ENCODE data around the gene GAB4.

GAB4 gene

GRCh38 chr22:16965083-16965482 is 42.9 kb downstream of the GAB4 start:
- no peak for DNase-seq (ENCODE audit: low read depth)
- TF ChIP-seq, protein P1, sequence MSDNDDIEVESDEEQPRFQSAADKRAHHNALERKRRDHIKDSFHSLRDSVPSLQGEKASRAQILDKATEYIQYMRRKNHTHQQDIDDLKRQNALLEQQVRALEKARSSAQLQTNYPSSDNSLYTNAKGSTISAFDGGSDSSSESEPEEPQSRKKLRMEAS (IDR thresholded peaks at IDR 0.05; ENCODE audit: low read depth, low read length) = no peak
- TF ChIP-seq, protein P2, sequence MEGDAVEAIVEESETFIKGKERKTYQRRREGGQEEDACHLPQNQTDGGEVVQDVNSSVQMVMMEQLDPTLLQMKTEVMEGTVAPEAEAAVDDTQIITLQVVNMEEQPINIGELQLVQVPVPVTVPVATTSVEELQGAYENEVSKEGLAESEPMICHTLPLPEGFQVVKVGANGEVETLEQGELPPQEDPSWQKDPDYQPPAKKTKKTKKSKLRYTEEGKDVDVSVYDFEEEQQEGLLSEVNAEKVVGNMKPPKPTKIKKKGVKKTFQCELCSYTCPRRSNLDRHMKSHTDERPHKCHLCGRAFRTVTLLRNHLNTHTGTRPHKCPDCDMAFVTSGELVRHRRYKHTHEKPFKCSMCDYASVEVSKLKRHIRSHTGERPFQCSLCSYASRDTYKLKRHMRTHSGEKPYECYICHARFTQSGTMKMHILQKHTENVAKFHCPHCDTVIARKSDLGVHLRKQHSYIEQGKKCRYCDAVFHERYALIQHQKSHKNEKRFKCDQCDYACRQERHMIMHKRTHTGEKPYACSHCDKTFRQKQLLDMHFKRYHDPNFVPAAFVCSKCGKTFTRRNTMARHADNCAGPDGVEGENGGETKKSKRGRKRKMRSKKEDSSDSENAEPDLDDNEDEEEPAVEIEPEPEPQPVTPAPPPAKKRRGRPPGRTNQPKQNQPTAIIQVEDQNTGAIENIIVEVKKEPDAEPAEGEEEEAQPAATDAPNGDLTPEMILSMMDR (IDR thresholded peaks at IDR 0.05; ENCODE audit: low read depth, low read length) = no peak
- TF ChIP-seq POLR2A (IDR thresholded peaks at IDR 0.05; ENCODE audit: extremely low read depth, insufficient read length) (no peak), MYC (IDR thresholded peaks at IDR 0.05; ENCODE audit: low read depth, low read length) (no peak)
- no peak overlapping the region for H3K4me3 ChIP-seq (ENCODE audit: low read depth, low read length)

DNA sequence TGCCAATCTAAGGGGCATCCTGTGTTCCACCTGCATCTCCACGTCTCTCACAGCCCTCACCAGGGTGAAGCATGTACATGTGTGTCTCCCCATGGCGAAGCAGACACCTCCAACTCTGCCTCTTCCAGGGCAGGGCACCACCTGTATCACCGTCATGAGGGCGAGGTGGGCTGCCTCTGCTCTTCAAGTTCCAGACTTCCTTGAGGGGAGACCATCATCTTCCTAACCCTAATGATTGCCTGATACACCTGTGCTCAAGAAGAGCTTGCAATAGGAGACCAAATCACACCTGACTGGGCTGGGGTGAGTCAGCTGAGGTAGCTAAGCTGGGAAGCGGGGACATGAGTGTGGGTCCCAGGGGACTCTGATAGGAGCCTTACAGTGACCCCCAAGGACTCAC is 43.7 kb downstream of the GAB4 start:
- no peak overlapping the region for H3K4me3 ChIP-seq (ENCODE audit: low read depth, low read length)
- no peak for DNase-seq (ENCODE audit: low read depth)
- TF ChIP-seq MYC (IDR thresholded peaks at IDR 0.05; ENCODE audit: low read depth, low read length) (no peak), POLR2A (IDR thresholded peaks at IDR 0.05; ENCODE audit: extremely low read depth, insufficient read length) (no peak)
- TF ChIP-seq, protein P2 (IDR thresholded peaks at IDR 0.05; ENCODE audit: low read depth, low read length) = no peak
- TF ChIP-seq, protein P1 (IDR thresholded peaks at IDR 0.05; ENCODE audit: low read depth, low read length) = no peak

DNA sequence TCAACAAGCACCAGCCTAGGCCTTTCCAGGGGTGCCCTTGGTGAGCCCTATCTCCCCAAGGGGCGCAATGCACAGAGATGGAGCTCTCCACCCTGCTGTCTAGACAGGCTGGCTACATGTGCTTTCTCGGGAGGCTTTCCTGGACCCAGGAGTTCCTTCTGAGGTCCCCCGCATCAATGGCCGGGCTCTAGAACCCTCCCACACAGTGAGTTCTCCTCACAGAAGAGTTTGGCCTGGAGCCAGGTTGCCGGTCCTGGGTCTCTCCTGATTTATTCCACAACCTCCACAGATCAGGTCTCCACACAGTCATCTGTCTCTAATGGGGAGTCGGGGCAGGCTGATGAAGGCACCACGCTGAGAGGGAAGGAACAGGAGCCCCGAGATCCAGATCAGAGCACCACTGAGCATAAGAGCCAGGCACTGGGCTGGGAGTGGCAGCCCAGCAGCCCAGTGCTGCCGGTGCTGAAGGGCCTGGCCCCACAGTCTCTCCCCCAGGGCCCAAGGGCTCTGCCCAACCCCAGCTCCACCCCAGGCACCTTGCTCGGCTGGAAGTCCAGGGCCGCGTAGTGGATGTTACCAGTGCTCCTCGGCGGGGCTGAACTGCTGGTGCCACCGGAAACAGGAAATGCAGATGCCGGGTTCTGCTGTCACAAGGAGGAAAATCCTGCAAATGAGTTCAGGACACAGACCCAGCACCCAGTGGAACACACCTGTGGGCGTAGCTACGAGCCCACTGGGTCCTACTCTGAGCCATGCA is 44.7 kb downstream of the GAB4 start:
- H3K4me3 ChIP-seq (ENCODE audit: low read depth, low read length) = no peak overlapping the region
- TF ChIP-seq, protein P2 (IDR thresholded peaks at IDR 0.05; ENCODE audit: low read depth, low read length) = no peak
- TF ChIP-seq, protein P1 (IDR thresholded peaks at IDR 0.05; ENCODE audit: low read depth, low read length) = no peak
- TF ChIP-seq MYC (IDR thresholded peaks at IDR 0.05; ENCODE audit: low read depth, low read length) (no peak), POLR2A (IDR thresholded peaks at IDR 0.05; ENCODE audit: extremely low read depth, insufficient read length) (no peak)
- DNase-seq (ENCODE audit: low read depth) = no peak

DNA sequence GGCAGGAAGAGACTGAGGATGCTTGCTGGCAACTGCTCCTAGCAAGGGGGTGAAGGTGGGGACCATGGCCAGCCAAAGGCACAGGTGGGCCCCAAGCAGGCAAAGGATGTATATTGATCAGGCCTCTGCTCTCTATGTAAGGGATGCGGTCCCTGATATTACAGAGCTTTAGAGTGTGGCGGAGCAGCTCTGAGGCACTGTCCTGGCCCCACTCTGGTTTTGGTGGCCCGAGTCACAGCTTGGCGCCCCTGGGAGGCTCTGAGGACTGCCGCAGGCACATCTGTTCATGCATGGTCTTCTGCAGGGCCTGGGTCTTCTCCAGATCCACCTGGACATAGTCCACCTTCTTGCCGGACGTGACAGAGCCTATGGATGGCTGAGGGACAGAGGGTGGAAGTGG is 45.5 kb downstream of the GAB4 start:
- no peak overlapping the region for H3K4me3 ChIP-seq (ENCODE audit: low read depth, low read length)
- no peak for TF ChIP-seq MYC (IDR thresholded peaks at IDR 0.05; ENCODE audit: low read depth, low read length)
- TF ChIP-seq, protein P1 (IDR thresholded peaks at IDR 0.05; ENCODE audit: low read depth, low read length) = no peak
- TF ChIP-seq POLR2A (IDR thresholded peaks at IDR 0.05; ENCODE audit: extremely low read depth, insufficient read length) = no peak
- TF ChIP-seq, protein P2 (IDR thresholded peaks at IDR 0.05; ENCODE audit: low read depth, low read length) = no peak

DNA sequence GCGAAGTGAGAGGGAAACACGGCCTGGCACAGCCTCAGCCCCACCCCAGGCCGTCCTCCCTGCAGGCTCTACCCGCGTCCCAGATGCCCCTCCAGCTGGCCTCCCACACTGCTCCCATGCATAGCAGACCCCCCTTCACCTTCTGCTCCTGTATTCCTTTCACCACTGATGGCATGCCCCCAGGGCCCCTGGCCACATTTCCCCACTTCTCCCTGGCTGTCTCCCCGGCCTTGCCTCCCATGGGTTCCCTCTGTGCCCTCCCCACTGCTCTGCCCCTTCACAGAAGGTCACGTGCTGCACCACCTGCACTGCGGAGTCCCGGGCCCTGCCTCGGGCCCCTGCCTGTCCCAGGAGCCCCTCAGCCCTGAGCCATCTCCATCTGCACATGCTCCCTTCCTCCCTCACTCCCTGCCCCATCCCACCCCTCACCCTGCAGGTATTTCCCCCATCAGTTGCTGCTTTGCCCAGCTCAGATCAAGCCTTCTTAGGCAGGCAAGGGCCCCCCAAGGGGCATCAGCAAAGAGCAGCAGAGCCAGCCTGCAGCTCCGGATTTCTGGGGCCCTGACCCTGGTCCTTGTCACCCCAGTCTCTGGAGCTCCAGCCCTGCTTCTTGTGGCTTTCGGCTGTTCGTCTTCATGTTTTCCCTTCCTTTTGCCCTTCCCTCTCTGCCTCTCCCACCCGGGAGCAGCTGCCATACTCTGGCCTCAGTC is 46.4 kb downstream of the GAB4 start:
- no peak overlapping the region for H3K4me3 ChIP-seq (ENCODE audit: low read depth, low read length)
- TF ChIP-seq MYC (IDR thresholded peaks at IDR 0.05; ENCODE audit: low read depth, low read length) (no peak), POLR2A (IDR thresholded peaks at IDR 0.05; ENCODE audit: extremely low read depth, insufficient read length) (no peak)
- TF ChIP-seq, protein P1 (IDR thresholded peaks at IDR 0.05; ENCODE audit: low read depth, low read length) = no peak
- TF ChIP-seq, protein P2 (IDR thresholded peaks at IDR 0.05; ENCODE audit: low read depth, low read length) = no peak
- no peak for DNase-seq (ENCODE audit: low read depth)

More for the DNA sequence above, 45.5 kb downstream of the GAB4 start:
- DNase-seq (ENCODE audit: low read depth) = no peak
